MM.1S (cell line): ENCODE measurements around the gene MAP3K20.

Source experiments
- DNase-seq: peaks from one replicate; pipeline ENCODE4 v3.0.0-alpha.2; 2015
- H2AFZ ChIP-seq: fragments of 300-600 bp; sonication (generic); 2 replicates; pipeline ENCODE4 v1.6.0; 2016; ENCODE audit warnings: antibody characterized with exemption, low read length
- H3F3A ChIP-seq: fragments of 300-600 bp; sonication (generic); 2 replicates; pipeline ENCODE4 v1.6.1; 2016; ENCODE audit warnings: mild to moderate bottlenecking, antibody characterized with exemption, low read length, moderate library complexity, mixed read lengths; ENCODE audit not compliant: insufficient read depth
- H3K27ac ChIP-seq: fragments of 300-600 bp; sonication (generic); 2 replicates; pipeline ENCODE4 v1.5.1; 2016; ENCODE audit warnings: mild to moderate bottlenecking, low read length
- H3K27me3 ChIP-seq: fragments of 300-600 bp; sonication (generic); replicated peaks from 2 replicates; pipeline ENCODE4 v1.6.0; 2016; ENCODE audit warnings: low read length; ENCODE audit not compliant: insufficient read depth
- H3K36me3 ChIP-seq: fragments of 300-600 bp; sonication (generic); replicated peaks from 2 replicates; pipeline ENCODE4 v1.6.1; 2016; ENCODE audit warnings: mild to moderate bottlenecking, low read length, mixed read lengths; ENCODE audit not compliant: insufficient read depth
- H3K4me1 ChIP-seq: fragments of 300-600 bp; sonication (generic); 2 replicates; pipeline ENCODE4 v1.6.1; 2016; ENCODE audit warnings: low read length, mixed read lengths
- H3K4me2 ChIP-seq: fragments of 300-600 bp; sonication (generic); 2 replicates; pipeline ENCODE4 v1.6.0; 2016; ENCODE audit warnings: low read depth, low read length
- H3K4me3 ChIP-seq: fragments of 300-600 bp; sonication (generic); 2 replicates; pipeline ENCODE4 v1.5.1; 2016; ENCODE audit warnings: low read length, mixed read lengths
- H3K79me2 ChIP-seq: fragments of 300-600 bp; sonication (generic); 2 replicates; pipeline ENCODE4 v1.6.1; 2016; ENCODE audit warnings: mixed run types, low read length, mixed read lengths
- H3K9ac ChIP-seq: fragments of 300-600 bp; sonication (generic); 2 replicates; pipeline ENCODE4 v1.6.1; 2016; ENCODE audit warnings: low read length, mixed read lengths
- H3K9me2 ChIP-seq: fragments of 300-600 bp; sonication (generic); replicated peaks from 2 replicates; pipeline ENCODE4 v1.6.1; 2016; ENCODE audit warnings: mild to moderate bottlenecking, low read length, mixed read lengths; ENCODE audit not compliant: insufficient read depth
- H3K9me3 ChIP-seq: fragments of 300-600 bp; sonication (generic); replicated peaks from 2 replicates; pipeline ENCODE4 v1.6.1; 2016; ENCODE audit warnings: mild to moderate bottlenecking, low read length, mixed read lengths; ENCODE audit not compliant: insufficient read depth
- H4K20me1 ChIP-seq: fragments of 300-600 bp; sonication (generic); 2 replicates; pipeline ENCODE4 v1.6.1; 2016; ENCODE audit warnings: mild to moderate bottlenecking, low read length, moderate library complexity, mixed read lengths; ENCODE audit not compliant: insufficient read depth
- EZH2 ChIP-seq: fragments of 300-600 bp; sonication (generic); optimal IDR thresholded peaks from 2 replicates; pipeline ENCODE3; 2017; ENCODE audit warnings: low read depth, mild to moderate bottlenecking, antibody characterized with exemption, low read length, mixed read lengths
- EZH2phosphoT487 ChIP-seq: fragments of 300-600 bp; sonication (generic); IDR thresholded peaks from 2 replicates; pipeline ENCODE4 v1.6.1; 2018; ENCODE audit warnings: antibody characterized with exemption, low read length
- TF ChIP-seq, protein P1 (sequence below): fragments of 300-600 bp; sonication (generic); IDR thresholded peaks from 2 replicates; pipeline ENCODE4 v1.5.1; 2016; ENCODE audit warnings: antibody characterized with exemption, low read length, mixed read lengths

MAP3K20 gene

GRCh38 chr2:173075056-173075780 lies 428 bp upstream of the MAP3K20 start:
- peaks cover 7% of the 10 kb centered on the region for H3K79me2 ChIP-seq
- H3K4me1 ChIP-seq, result peaks cover 19% of the 10 kb centered on the region
- H3K4me3 ChIP-seq, result peak overlapping the region; percentile 47
- no peaks in the 10 kb centered on the region for H3K36me3 ChIP-seq
- no peaks in the 10 kb centered on the region; the same call in 1 of the 2 replicates for H3K27me3 ChIP-seq
- peak overlapping the region; percentile 69; the same call in 1 of the 2 replicates for H2AFZ ChIP-seq
- no peaks in the 10 kb centered on the region for H3K9me3 ChIP-seq
- TF ChIP-seq, protein P1, sequence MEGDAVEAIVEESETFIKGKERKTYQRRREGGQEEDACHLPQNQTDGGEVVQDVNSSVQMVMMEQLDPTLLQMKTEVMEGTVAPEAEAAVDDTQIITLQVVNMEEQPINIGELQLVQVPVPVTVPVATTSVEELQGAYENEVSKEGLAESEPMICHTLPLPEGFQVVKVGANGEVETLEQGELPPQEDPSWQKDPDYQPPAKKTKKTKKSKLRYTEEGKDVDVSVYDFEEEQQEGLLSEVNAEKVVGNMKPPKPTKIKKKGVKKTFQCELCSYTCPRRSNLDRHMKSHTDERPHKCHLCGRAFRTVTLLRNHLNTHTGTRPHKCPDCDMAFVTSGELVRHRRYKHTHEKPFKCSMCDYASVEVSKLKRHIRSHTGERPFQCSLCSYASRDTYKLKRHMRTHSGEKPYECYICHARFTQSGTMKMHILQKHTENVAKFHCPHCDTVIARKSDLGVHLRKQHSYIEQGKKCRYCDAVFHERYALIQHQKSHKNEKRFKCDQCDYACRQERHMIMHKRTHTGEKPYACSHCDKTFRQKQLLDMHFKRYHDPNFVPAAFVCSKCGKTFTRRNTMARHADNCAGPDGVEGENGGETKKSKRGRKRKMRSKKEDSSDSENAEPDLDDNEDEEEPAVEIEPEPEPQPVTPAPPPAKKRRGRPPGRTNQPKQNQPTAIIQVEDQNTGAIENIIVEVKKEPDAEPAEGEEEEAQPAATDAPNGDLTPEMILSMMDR, result no peak
- no peak for TF ChIP-seq EZH2phosphoT487
- peaks cover 9% of the 10 kb centered on the region; the same call in 1 of the 2 replicates for H3F3A ChIP-seq
- no peak overlapping the region for H3K27ac ChIP-seq
- H3K9me2 ChIP-seq, result no peaks in the 10 kb centered on the region
- H4K20me1 ChIP-seq, result no peaks in the 10 kb centered on the region
- H3K4me2 ChIP-seq, result peak overlapping the region; percentile 83; the same call in 1 of the 2 replicates
- no peak for DNase-seq
- H3K9ac ChIP-seq, result no peak overlapping the region

GRCh38 chr2:173076581-173077345 lies 1.1 kb downstream of the MAP3K20 start:
- Histone ChIP-seq H3K9me3 (no peaks in the 10 kb centered on the region), H2AFZ (peak overlapping the region; percentile 82), H3K4me1 (peaks cover 19% of the 10 kb centered on the region), H3K4me3 (peak overlapping the region; percentile 79), H3K9me2 (no peaks in the 10 kb centered on the region), H3K79me2 (peaks cover 7% of the 10 kb centered on the region), H3K27ac (no peak overlapping the region), H3K4me2 (peak overlapping the region; percentile 95), H3K36me3 (no peaks in the 10 kb centered on the region), H3K27me3 (no peaks in the 10 kb centered on the region; the same call in 1 of the 2 replicates), H4K20me1 (no peaks in the 10 kb centered on the region), H3K9ac (peak overlapping the region; percentile 66), H3F3A (peaks cover 9% of the 10 kb centered on the region; the same call in 1 of the 2 replicates)
- TF ChIP-seq EZH2phosphoT487 (no peak), EZH2 (no peak)
- TF ChIP-seq, protein P1, result no peak
- peak; percentile 27 for DNase-seq

GRCh38 chr2:173077506-173078177 lies 2.0 kb downstream of the MAP3K20 start:
- H3K27me3 ChIP-seq, result no peaks in the 10 kb centered on the region; the same call in 1 of the 2 replicates
- peaks cover 9% of the 10 kb centered on the region; the same call in 1 of the 2 replicates for H3F3A ChIP-seq
- no peaks in the 10 kb centered on the region for H3K36me3 ChIP-seq
- no peak for TF ChIP-seq EZH2phosphoT487
- TF ChIP-seq, protein P1, result no peak
- no peak for DNase-seq
- H2AFZ ChIP-seq, result no peak overlapping the region
- H3K27ac ChIP-seq, result no peak overlapping the region
- H3K9me2 ChIP-seq, result no peaks in the 10 kb centered on the region
- H4K20me1 ChIP-seq, result no peaks in the 10 kb centered on the region
- H3K4me3 ChIP-seq, result no peak overlapping the region
- H3K9me3 ChIP-seq, result no peaks in the 10 kb centered on the region
- no peak overlapping the region for H3K4me2 ChIP-seq
- no peak overlapping the region for H3K9ac ChIP-seq
- peaks cover 19% of the 10 kb centered on the region for H3K4me1 ChIP-seq
- H3K79me2 ChIP-seq, result peaks cover 7% of the 10 kb centered on the region
